Breast epithelium (tissue), 4 donors: ENCODE results near the gene PROX2. TPM values are rescaled to one million over a fixed set of nuclear protein-coding genes. Genes with fewer than 3 reads are reported as not detected.
A peak's percentile ranks its signal among the peaks of the same experiment; 100 is the strongest.

Experiments
- DNase-seq, 2 donors: peaks; one replicate each; pipeline ENCODE4 v3.0.0-alpha.2; 2019; ENCODE audit warnings: low spot score in 2 of 2
- H3K27ac ChIP-seq, 2 donors: fragments of 200-600 bp; sonication (generic) in 1 of 2; one replicate each; pipeline ENCODE4 v1.5.1; 2016 to 2019; ENCODE audit warnings: mild to moderate bottlenecking in 1 of 2
- H3K27me3 ChIP-seq, 2 donors: fragments of 200-600 bp; sonication (generic) in 1 of 2; one replicate each; pipeline versions ENCODE4 v1.5.1 to v1.6.0; 2017 to 2019; ENCODE audit warnings: control low read depth in 1 of 2, mild to moderate bottlenecking in 1 of 2
- H3K36me3 ChIP-seq: fragments of 200-600 bp; one replicate; pipeline ENCODE4 v1.5.1; 2019
- H3K4me1 ChIP-seq, 2 donors: fragments of 200-600 bp; sonication (generic); one replicate each; pipeline ENCODE4 v1.5.1; 2016 to 2019; ENCODE audit warnings: control low read depth in 1 of 2
- H3K4me3 ChIP-seq, 3 donors: fragments of 200-600 bp; sonication (generic); 1 replicate in 2 of 3; 2 replicates in 1 of 3; pipeline ENCODE4 v1.5.1; 2016 to 2019; ENCODE audit warnings: mild to moderate bottlenecking in 3 of 3, moderate library complexity in 2 of 3
- H3K9me3 ChIP-seq, 2 donors: fragments of 200-600 bp; sonication (generic) in 1 of 2; one replicate each; pipeline ENCODE4 v1.5.1; 2016 to 2019; ENCODE audit warnings: control low read depth in 1 of 2
- POLR2A ChIP-seq: fragments of 450-650 bp; IDR thresholded peaks from one replicate; pipeline ENCODE4 v1.6.1; 2016; ENCODE audit warnings: antibody characterized with exemption, mild to moderate bottlenecking, moderate library complexity
- POLR2AphosphoS5 ChIP-seq, 3 donors: sonication (generic); formaldehyde crosslinking; IDR thresholded peaks; one replicate each; pipeline ENCODE4 v1.6.1; 2017; ENCODE audit warnings: antibody characterized with exemption in 3 of 3
- intact Hi-C: fragments of 100-400 bp; cut with DNase I; formaldehyde crosslinking; loops from one replicate; pipeline ENCODE4 v1.15.1; 2023; ENCODE audit warnings: low total_unique reads
- total RNA-seq, 3 donors: library from RNA; depleted of rRNA; stranded (reverse); fragments of >200 nt; gene quantifications; one replicate each; pipeline ENCODE4 v1.1.0, GENCODE V29; 2016
- TF ChIP-seq, protein P1 (sequence below), 3 donors: fragments of 450-650 bp; IDR thresholded peaks; one replicate each; pipeline ENCODE4 v1.5.1; 2016 to 2017; ENCODE audit warnings: antibody characterized with exemption in 3 of 3, mild to moderate bottlenecking in 3 of 3, moderate library complexity in 3 of 3

The PROX2 gene
- total RNA-seq, 3 donors from 2014 or later = not detected

GRCh38 chr14:74879427-74880182 is 3.7 kb upstream of the PROX2 start:
- Histone ChIP-seq H3K4me3 (no peak overlapping the region), H3K27me3 (no peaks in the 10 kb centered on the region), H3K4me1 (peaks cover 0 to 2% of the 10 kb centered on the region in 2 donors), H3K36me3 (no peaks in the 10 kb centered on the region), H3K27ac (no peak overlapping the region), H3K9me3 (no peaks in the 10 kb centered on the region)
- DNase-seq = no peak
- TF ChIP-seq, protein P1, sequence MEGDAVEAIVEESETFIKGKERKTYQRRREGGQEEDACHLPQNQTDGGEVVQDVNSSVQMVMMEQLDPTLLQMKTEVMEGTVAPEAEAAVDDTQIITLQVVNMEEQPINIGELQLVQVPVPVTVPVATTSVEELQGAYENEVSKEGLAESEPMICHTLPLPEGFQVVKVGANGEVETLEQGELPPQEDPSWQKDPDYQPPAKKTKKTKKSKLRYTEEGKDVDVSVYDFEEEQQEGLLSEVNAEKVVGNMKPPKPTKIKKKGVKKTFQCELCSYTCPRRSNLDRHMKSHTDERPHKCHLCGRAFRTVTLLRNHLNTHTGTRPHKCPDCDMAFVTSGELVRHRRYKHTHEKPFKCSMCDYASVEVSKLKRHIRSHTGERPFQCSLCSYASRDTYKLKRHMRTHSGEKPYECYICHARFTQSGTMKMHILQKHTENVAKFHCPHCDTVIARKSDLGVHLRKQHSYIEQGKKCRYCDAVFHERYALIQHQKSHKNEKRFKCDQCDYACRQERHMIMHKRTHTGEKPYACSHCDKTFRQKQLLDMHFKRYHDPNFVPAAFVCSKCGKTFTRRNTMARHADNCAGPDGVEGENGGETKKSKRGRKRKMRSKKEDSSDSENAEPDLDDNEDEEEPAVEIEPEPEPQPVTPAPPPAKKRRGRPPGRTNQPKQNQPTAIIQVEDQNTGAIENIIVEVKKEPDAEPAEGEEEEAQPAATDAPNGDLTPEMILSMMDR (IDR thresholded peaks at IDR 0.05) = no peak
- TF ChIP-seq POLR2A (no peak), POLR2AphosphoS5 (IDR thresholded peaks at IDR 0.05) (no peak)
- intact Hi-C loops = loop anchor here (2.0 kb wide), 1 partner anchor 19 kb away; no protein-coding TSS in a partner anchor

- H3K9me3 ChIP-seq = no peaks in the 10 kb centered on the region
Measured at GRCh38 chr14:74875204-74875603, 741 bp downstream of the PROX2 start.

DNA sequence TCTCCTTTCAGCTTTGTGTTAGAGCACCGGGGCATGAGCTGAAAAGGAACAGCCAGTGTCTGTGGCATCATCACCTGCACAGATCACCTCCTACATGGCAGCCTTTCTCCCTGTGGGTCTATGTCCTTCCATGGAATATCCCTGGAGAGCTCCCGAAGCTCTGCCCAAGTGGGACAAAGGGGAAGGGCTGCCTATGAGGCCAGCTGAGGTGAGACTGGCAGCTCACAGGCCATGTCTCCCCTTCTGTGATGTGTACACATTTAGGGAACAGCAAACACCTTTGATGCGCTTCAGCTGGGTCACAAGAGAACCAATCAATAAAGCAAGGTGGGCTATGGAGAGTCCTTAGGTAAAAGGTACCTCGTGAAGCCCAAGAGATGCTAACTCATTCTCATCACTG is 4.1 kb downstream of the PROX2 start:
- no peaks in the 10 kb centered on the region for H3K36me3 ChIP-seq
- no peak for TF ChIP-seq POLR2A
- TF ChIP-seq, protein P1 (IDR thresholded peaks at IDR 0.05) = no peak
- no peak for TF ChIP-seq POLR2AphosphoS5 (IDR thresholded peaks at IDR 0.05)
- intact Hi-C loops = no loop called here
- H3K27ac ChIP-seq = no peak overlapping the region
- no peaks in the 10 kb centered on the region for H3K9me3 ChIP-seq
- H3K4me1 ChIP-seq = no peaks in the 10 kb centered on the region
- DNase-seq = no peak
- no peaks in the 10 kb centered on the region for H3K27me3 ChIP-seq
- H3K4me3 ChIP-seq = no peak overlapping the region

More at GRCh38 chr14:74875204-74875603, 741 bp downstream of the PROX2 start:
- TF ChIP-seq, protein P1 (IDR thresholded peaks at IDR 0.05) = no peak
- no peak for TF ChIP-seq POLR2AphosphoS5 (IDR thresholded peaks at IDR 0.05)
- H3K27me3 ChIP-seq = no peaks in the 10 kb centered on the region
- no peaks in the 10 kb centered on the region for H3K36me3 ChIP-seq
- H3K4me1 ChIP-seq = no peaks in the 10 kb centered on the region
- H3K27ac ChIP-seq = no peak overlapping the region
- intact Hi-C loops = loop anchor here (2.0 kb wide), 1 partner anchor 78 kb away; no protein-coding TSS in a partner anchor
- DNase-seq = no peak
- H3K4me3 ChIP-seq = no peak overlapping the region

- DNase-seq = no peak
- Histone ChIP-seq H3K36me3 (no peaks in the 10 kb centered on the region), H3K27me3 (no peaks in the 10 kb centered on the region), H3K4me3 (no peak overlapping the region), H3K9me3 (no peaks in the 10 kb centered on the region), H3K4me1 (no peaks in the 10 kb centered on the region), H3K27ac (no peak overlapping the region)
- intact Hi-C loops = no loop called here
- TF ChIP-seq POLR2AphosphoS5 (IDR thresholded peaks at IDR 0.05) (no peak), POLR2A (no peak)
- TF ChIP-seq, protein P1 (IDR thresholded peaks at IDR 0.05) = no peak
Measured at GRCh38 chr14:74868739-74869138, 7.2 kb downstream of the PROX2 start.

DNA sequence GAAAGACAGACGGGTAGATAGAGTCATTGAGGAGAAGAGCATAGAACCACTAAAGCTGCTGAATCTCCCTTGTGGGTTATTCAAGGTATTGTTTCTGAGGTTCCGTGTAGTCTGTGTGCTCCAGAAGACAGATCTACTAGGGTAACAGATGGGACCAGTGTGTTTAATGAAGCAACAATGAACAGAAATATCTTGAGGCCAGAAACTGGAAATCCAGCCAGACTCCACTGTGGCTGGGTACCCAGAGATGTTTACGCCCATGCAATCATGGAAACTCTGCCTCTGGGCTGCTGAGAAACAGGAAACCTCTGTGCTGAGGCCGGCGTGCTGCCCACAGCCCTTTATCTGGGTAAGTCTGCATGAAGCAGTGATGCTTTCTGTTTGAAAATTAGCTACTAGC is 8.3 kb downstream of the PROX2 start:
- no peak for TF ChIP-seq POLR2AphosphoS5 (IDR thresholded peaks at IDR 0.05)
- TF ChIP-seq, protein P1 (IDR thresholded peaks at IDR 0.05) = no peak
- TF ChIP-seq POLR2A = no peak
- peak in 1 of 2 donors; percentile 48 for DNase-seq
- Histone ChIP-seq H3K4me1 (no peaks in the 10 kb centered on the region), H3K27me3 (no peaks in the 10 kb centered on the region), H3K27ac (peak overlapping the region in 1 of 2 donors; percentile 25), H3K36me3 (no peaks in the 10 kb centered on the region), H3K4me3 (no peak overlapping the region), H3K9me3 (no peaks in the 10 kb centered on the region)
- intact Hi-C loops = no loop called here
